Lung microvascular endothelial cell (primary cell): Measurements from ENCODE around the gene UNKL. TPM values are rescaled to one million over a fixed set of nuclear protein-coding genes. Genes with fewer than 3 reads are reported as not detected.
"Not testable (repeated sequence)": the region's sequence is repeated elsewhere in the genome, so short reads cannot be mapped to it uniquely, and the experiment has no call there.

ENCODE experiments used
- DNase-seq, 2 donors: peaks; one replicate each; pipeline versions ENCODE4 v3.0.0 to v3.0.0-alpha.2; 2010; ENCODE audit warnings: low read depth in 2 of 2
- total RNA-seq: library from RNA; depleted of rRNA; stranded (reverse); fragments of >200 nt; gene quantifications from 2 replicates; pipeline ENCODE4 v1.2.1, GENCODE V29; 2014

Gene UNKL
- total RNA-seq, 1 donor from 2014 or later: 5.6 TPM

GRCh38 chr16:1446296-1447080 lies 32.0 kb upstream of the UNKL start:
- no peak for DNase-seq

GRCh38 chr16:1445518-1446203 lies 31.2 kb upstream of the UNKL start:
- no peak for DNase-seq

- DNase-seq: no peak
Measured at GRCh38 chr16:1444730-1445517, 30.4 kb upstream of the UNKL start.

GRCh38 chr16:1443980-1444729 lies 29.7 kb upstream of the UNKL start, which contains the start of gene CCDC154:
Gene CCDC154, minus strand, starts transcription at chr16:1444556. Its CDS starts 234 bp downstream, at chr16:1444322.
- no peak for DNase-seq

- no peak for DNase-seq
Measured at GRCh38 chr16:1443403-1443973, 29.0 kb upstream of the UNKL start.

GRCh38 chr16:1442697-1443096 lies 28.2 kb upstream of the UNKL start:
- no peak for DNase-seq

- no peak for DNase-seq
Measured at GRCh38 chr16:1441391-1441829, 26.9 kb upstream of the UNKL start.

- DNase-seq: not testable (repeated sequence)
Measured at GRCh38 chr16:1439699-1440074, 25.2 kb upstream of the UNKL start.

- no peak for DNase-seq
Measured at GRCh38 chr16:1439058-1439698, 24.7 kb upstream of the UNKL start.

GRCh38 chr16:1438229-1439057 lies 23.9 kb upstream of the UNKL start:
- DNase-seq: no peak

- no peak for DNase-seq
Measured at GRCh38 chr16:1437606-1438005, 23.1 kb upstream of the UNKL start.

- no peak for DNase-seq
Measured at GRCh38 chr16:1436731-1437355, 22.3 kb upstream of the UNKL start.

- DNase-seq: no peak
Measured at GRCh38 chr16:1435921-1436697, 21.6 kb upstream of the UNKL start.

GRCh38 chr16:1434644-1435592 lies 20.4 kb upstream of the UNKL start:
- no peak for DNase-seq

GRCh38 chr16:1433756-1434155 lies 19.3 kb upstream of the UNKL start:
- DNase-seq: no peak

GRCh38 chr16:1433263-1433560 lies 18.7 kb upstream of the UNKL start:
- no peak for DNase-seq
